ENCODE results near the gene DYNLT2.

Gene DYNLT2

DNA sequence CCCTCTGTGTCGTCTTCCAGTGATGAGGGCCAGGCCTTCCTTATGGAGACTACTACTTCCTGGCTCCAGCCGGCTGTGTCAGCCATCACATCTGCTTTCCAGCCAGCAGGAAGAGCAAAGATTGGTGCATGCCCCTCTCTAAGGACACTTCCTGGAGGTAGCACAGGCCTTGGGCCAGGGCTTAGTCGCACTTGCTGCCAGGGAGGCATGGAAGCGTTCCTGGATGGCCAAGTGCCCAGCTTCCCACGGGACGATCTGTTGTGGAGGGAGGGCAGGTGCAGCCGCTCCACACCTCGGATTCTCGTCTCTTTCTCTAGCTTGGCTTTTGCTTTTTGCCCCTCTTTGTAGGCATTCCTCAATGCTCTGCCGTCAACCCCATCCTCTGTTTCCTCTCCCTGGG is 11.9 kb upstream of the DYNLT2 start:
- TF ChIP-seq, protein P1, sequence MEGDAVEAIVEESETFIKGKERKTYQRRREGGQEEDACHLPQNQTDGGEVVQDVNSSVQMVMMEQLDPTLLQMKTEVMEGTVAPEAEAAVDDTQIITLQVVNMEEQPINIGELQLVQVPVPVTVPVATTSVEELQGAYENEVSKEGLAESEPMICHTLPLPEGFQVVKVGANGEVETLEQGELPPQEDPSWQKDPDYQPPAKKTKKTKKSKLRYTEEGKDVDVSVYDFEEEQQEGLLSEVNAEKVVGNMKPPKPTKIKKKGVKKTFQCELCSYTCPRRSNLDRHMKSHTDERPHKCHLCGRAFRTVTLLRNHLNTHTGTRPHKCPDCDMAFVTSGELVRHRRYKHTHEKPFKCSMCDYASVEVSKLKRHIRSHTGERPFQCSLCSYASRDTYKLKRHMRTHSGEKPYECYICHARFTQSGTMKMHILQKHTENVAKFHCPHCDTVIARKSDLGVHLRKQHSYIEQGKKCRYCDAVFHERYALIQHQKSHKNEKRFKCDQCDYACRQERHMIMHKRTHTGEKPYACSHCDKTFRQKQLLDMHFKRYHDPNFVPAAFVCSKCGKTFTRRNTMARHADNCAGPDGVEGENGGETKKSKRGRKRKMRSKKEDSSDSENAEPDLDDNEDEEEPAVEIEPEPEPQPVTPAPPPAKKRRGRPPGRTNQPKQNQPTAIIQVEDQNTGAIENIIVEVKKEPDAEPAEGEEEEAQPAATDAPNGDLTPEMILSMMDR (IDR thresholded peaks at IDR 0.05; ENCODE audit: low read depth, low read length) = no peak
- DNase-seq (ENCODE audit: low read depth in 2 of 2) = no peak
- H3K4me3 ChIP-seq (replicated peaks in 1 of 2; ENCODE audit: low read depth in 2 of 2, low read length in 2 of 2) = no peak overlapping the region

DNA sequence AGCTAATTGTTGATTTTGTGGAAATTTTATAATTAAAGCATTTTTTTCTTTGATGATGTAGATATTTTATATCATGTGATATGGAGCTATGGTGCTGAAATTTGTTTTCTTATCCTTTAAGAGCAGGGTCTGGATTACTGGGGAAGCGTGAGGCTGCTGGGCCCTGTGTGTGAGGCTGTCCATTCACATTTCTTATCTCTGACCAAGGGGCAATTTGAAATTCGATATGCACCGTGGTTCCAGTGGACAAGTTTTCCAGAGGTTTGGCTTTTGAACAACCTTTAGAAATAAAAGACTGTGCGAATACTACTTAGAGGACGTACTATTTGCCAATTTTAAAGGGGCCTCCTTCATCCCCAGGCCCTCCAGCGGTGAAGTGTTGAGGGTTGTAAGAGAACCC is 3.8 kb upstream of the DYNLT2 start:
- TF ChIP-seq, protein P1 (IDR thresholded peaks at IDR 0.05; ENCODE audit: low read depth, low read length) = no peak
- DNase-seq (ENCODE audit: low read depth in 2 of 2) = no peak

DNA sequence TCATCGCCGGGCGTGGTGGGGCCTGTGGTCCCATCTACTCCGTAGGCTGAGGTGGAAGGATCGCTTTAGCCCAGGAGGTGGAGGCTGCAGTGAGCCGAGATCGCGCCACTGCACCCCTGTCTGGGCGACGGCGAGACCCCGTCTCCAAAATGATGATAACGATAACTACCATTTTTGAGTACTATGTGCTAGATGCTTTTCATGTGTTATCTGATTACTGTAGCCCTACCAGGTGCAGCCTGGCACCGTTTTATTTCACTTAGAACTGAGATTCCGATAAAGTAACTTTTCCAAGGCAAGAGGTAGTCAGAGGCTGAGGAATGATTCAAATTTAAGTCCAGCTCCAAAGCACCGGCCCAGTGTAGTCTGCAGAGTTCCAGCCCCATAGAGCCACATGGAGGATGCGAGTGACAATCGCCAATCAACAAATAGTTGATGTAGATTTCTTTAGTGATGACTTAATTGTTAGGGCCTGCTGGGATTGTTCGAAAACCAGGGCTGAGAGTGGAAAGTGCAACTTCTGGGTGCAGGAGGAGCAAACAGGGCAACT is 777 bp upstream of the DYNLT2 start:
- peak in 1 of 2 donors; percentile 5 for DNase-seq (ENCODE audit: low read depth in 2 of 2)
- H3K4me3 ChIP-seq (replicated peaks in 1 of 2; ENCODE audit: low read depth in 2 of 2, low read length in 2 of 2) = peak overlapping the region; percentile 71 to 78
- TF ChIP-seq, protein P1 (IDR thresholded peaks at IDR 0.05; ENCODE audit: low read depth, low read length) = no peak

More for the DNA sequence above, 3.8 kb upstream of the DYNLT2 start:
- H3K4me3 ChIP-seq (replicated peaks in 1 of 2; ENCODE audit: low read depth in 2 of 2, low read length in 2 of 2) = no peak overlapping the region

DNA sequence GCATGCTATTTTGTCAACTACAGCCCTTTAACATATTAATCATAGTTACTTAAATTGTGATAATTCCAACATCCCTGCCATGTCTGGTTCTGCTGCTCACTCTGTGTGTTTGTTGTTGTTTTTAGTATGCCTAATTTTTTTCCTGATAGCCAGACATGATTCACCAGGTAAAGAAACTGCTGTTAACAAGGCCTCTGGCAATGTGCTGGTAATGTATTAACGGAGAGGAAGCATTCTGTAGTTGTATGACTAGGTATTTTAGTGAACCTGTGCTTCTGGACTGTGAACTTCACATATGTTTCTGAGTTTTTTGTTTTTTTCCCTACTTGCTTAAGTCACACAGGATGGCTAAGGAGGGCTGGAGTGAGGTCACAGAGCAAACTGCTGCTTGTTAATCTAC is 4.8 kb downstream of the DYNLT2 start:
- H3K4me3 ChIP-seq (replicated peaks in 1 of 2; ENCODE audit: low read depth in 2 of 2, low read length in 2 of 2) = no peak overlapping the region
- TF ChIP-seq, protein P1 (IDR thresholded peaks at IDR 0.05; ENCODE audit: low read depth, low read length) = no peak
- DNase-seq (ENCODE audit: low read depth in 2 of 2) = no peak

DNA sequence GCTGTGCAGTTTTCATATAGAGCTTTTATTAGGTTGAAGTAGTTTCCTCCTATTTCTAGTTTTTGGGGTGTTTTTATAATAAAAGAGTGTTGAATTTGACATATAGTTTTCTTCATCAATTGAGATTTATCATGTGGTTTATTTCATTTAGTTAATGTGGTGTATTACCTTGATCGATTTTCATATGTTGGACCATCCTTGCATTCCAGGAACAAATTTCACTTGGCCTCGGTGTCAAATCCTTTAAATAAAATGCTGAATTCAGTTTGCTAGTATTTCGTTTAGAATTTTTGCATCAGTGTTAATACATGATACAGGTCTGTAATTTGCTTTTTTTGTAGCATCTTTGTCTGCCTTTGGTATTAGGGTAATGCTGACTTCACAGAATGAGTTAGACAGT is 6.0 kb downstream of the DYNLT2 start:
- TF ChIP-seq, protein P1 (IDR thresholded peaks at IDR 0.05; ENCODE audit: low read depth, low read length) = no peak
- H3K4me3 ChIP-seq (replicated peaks in 1 of 2; ENCODE audit: low read depth in 2 of 2, low read length in 2 of 2) = no peak overlapping the region
- DNase-seq (ENCODE audit: low read depth in 2 of 2) = no peak

DNA sequence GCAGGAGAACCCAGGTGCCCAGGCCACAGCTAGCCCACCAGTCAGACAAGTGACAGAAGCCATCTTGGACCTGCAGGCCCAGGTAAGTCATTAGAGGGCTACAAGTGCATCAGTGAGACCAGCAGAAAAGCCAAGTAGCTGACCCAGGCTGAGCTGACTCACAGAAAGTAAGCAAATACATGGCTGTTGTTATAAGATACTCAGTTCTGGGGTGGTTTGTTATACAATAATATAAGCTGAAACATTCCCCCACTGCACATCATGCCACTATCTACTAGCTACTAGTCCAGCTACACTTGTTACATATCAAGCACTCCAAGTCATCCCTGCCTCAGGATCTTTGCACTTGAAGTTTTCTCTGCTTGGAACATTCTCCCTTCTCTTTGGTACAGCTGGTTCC is 10.0 kb downstream of the DYNLT2 start:
- TF ChIP-seq, protein P1 (IDR thresholded peaks at IDR 0.05; ENCODE audit: low read depth, low read length) = no peak
- no peak overlapping the region for H3K4me3 ChIP-seq (replicated peaks in 1 of 2; ENCODE audit: low read depth in 2 of 2, low read length in 2 of 2)

DNA sequence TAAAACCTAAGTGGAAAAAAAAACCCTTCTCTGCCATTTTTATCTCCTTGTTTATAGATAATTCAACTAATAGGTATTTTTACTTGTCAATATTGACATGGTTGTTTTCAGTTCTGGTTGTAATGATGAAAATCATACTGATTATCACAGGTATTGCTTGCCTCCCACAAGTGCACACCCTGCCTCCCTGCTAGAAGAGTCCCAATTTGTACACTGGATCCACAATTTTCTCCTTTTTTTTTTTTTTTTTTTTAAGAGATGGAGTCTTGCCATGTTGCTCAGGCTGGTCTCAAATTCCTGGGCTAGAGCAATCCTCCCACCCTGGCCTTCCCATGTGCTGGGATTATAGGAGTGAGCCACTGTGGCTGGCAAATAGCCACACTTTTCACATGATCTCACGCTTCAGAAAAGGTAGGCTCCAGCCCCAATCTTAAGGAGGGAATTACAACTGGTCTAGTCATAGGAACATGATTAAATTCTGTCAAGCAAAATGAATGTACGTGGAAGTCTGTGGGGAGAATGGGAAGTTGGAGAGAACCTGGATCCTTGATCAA is 12.3 kb downstream of the DYNLT2 start:
- DNase-seq (ENCODE audit: low read depth in 2 of 2) = no peak
- H3K4me3 ChIP-seq (replicated peaks in 1 of 2; ENCODE audit: low read depth in 2 of 2, low read length in 2 of 2) = no peak overlapping the region
- TF ChIP-seq, protein P1 (IDR thresholded peaks at IDR 0.05; ENCODE audit: low read depth, low read length) = no peak

More for the DNA sequence above, 10.0 kb downstream of the DYNLT2 start:
- no peak for DNase-seq (ENCODE audit: low read depth in 2 of 2)

All from cardiac fibroblast (primary cell).